Measurements from ENCODE around the gene COBL. TPM values are rescaled to one million over a fixed set of nuclear protein-coding genes. Genes with fewer than 3 reads are reported as not detected.

Gene COBL
- total and polyA plus RNA-seq, 3 experiments from 2014 or later: not detected

DNA sequence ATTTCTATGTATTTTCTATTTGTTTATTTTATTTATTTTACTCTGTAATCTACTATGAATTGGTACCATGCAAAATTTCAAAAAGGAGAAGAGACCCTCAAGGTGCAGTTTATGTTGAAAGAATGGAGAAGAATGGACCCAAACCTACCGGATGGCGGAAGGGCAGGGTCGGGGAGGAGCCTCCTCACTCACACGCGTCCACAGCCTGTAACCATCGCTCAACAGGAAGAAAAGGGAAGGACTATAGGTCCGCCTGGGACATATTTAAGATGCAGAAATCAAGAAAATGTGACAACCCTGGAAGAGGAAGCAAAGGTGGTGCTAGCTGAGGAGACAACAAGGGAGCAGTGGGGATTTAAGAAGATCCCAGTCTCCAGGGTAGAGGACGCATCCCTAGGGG, 158.4 kb downstream of the COBL start:
- Histone ChIP-seq H3K9me3 (ENCODE audit: low read length) (no peaks in the 10 kb centered on the region), H3K4me1 (ENCODE audit: insufficient read depth, low read length) (no peaks in the 10 kb centered on the region), H3K27me3 (ENCODE audit: insufficient read depth, low read length, poor library complexity, severe bottlenecking) (no peaks in the 10 kb centered on the region), H3K36me3 (ENCODE audit: insufficient read depth, low read length) (no peaks in the 10 kb centered on the region), H3K27ac (ENCODE audit: low read depth, low read length) (no peak overlapping the region), H3K4me3 (ENCODE audit: low read length) (no peak overlapping the region)
- Mint-ChIP-seq H3K4me3 (no peak overlapping the region), H3K27me3 (peaks cover 8 to 22% of the 10 kb centered on the region in 2 donors), H3K4me1 (peaks cover 0 to 5% (median 1%) of the 10 kb centered on the region in 3 donors), H3K36me3 (no peaks in the 10 kb centered on the region), H3K27ac (no peak overlapping the region), H3K9me3 (no peaks in the 10 kb centered on the region)
- ChIA-PET CTCF (no interaction called here), POLR2A (no interaction called here)
- no peak for DNase-seq

DNA sequence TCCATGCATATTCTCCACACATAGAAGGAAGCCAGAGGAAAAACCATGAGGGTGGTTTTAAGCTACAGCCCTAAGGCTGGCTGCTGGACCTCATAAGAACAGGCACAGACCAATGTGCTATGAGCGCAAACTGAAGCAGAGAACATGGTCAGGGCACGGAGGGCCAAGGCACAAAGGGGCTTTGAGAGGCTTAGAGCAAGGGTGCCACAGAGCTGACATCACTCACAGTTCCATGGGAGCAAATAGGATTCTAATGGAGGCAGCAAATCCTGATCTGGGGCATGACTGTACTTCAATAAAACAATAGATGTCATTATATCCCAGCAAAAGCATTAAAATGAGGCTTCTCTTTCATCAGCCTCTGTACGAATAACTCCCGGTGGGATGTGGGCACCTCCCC, 162.4 kb downstream of the COBL start:
- no peaks in the 10 kb centered on the region for H3K4me1 Mint-ChIP-seq
- POLR2A ChIA-PET: no interaction called here
- H3K4me3 Mint-ChIP-seq: no peak overlapping the region

DNA sequence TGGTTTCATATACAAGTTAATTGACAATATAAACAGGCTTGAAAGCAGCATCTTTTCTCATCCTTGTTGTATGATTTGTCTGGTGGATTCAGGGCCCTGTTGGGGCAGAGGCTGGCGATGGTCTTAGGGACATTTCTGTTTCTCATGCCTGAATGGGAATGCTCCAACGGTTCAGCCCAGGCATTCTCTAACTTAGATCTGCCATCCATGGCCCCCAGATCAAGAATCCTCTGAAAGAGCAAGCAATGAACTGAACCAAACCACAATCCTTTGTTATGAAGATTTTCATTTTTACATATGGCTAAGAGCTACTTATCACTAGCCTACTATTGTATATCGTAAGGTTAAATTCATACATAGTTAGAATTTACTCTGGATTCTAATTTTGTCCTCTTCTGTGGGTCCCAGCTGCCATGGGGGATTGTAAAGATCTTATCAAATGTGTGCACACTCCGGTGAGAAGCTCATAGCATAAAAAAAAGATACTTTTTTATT, 163.9 kb downstream of the COBL start:
- no peaks in the 10 kb centered on the region for H3K9me3 ChIP-seq (ENCODE audit: low read length)
- POLR2A ChIA-PET: no interaction called here
- no peak overlapping the region for H3K4me3 ChIP-seq (ENCODE audit: low read length)
- no peak overlapping the region for H3K27ac Mint-ChIP-seq
- H3K27ac ChIP-seq (ENCODE audit: low read depth, low read length): no peak overlapping the region
- no peaks in the 10 kb centered on the region for H3K36me3 Mint-ChIP-seq
- CTCF ChIA-PET: interaction anchor here (5.6 kb wide), 1 partner anchor 9 kb away, joined by 40 read pairs; no protein-coding TSS in a partner anchor
- H3K27me3 Mint-ChIP-seq: peaks cover 8 to 23% of the 10 kb centered on the region in 2 donors
- H3K9me3 Mint-ChIP-seq: peaks cover 2 to 13% (median 6%) of the 10 kb centered on the region in 5 donors
- H3K27me3 ChIP-seq (ENCODE audit: insufficient read depth, low read length, poor library complexity, severe bottlenecking): no peaks in the 10 kb centered on the region
- H3K36me3 ChIP-seq (ENCODE audit: insufficient read depth, low read length): no peaks in the 10 kb centered on the region
- H3K4me3 Mint-ChIP-seq: no peak overlapping the region
- H3K4me1 ChIP-seq (ENCODE audit: insufficient read depth, low read length): no peaks in the 10 kb centered on the region
- no peaks in the 10 kb centered on the region for H3K4me1 Mint-ChIP-seq
- no peak for DNase-seq

More for the DNA sequence above, 162.4 kb downstream of the COBL start:
- H3K27me3 Mint-ChIP-seq: peaks cover 8 to 28% of the 10 kb centered on the region in 2 donors
- Histone ChIP-seq H3K36me3 (ENCODE audit: insufficient read depth, low read length) (no peaks in the 10 kb centered on the region), H3K27me3 (ENCODE audit: insufficient read depth, low read length, poor library complexity, severe bottlenecking) (no peaks in the 10 kb centered on the region), H3K4me1 (ENCODE audit: insufficient read depth, low read length) (no peaks in the 10 kb centered on the region), H3K9me3 (ENCODE audit: low read length) (no peaks in the 10 kb centered on the region), H3K27ac (ENCODE audit: low read depth, low read length) (no peak overlapping the region), H3K4me3 (ENCODE audit: low read length) (no peak overlapping the region)
- H3K9me3 Mint-ChIP-seq: peaks cover 0 to under 1% (median 0%) of the 10 kb centered on the region in 5 donors
- H3K36me3 Mint-ChIP-seq: no peaks in the 10 kb centered on the region
- no peak for DNase-seq
- H3K27ac Mint-ChIP-seq: no peak overlapping the region
- CTCF ChIA-PET: interaction anchor here (1.0 to 5.6 kb wide), 2 partner anchors 7 to 24 kb away, joined by 3 to 40 read pairs; no protein-coding TSS in a partner anchor

DNA sequence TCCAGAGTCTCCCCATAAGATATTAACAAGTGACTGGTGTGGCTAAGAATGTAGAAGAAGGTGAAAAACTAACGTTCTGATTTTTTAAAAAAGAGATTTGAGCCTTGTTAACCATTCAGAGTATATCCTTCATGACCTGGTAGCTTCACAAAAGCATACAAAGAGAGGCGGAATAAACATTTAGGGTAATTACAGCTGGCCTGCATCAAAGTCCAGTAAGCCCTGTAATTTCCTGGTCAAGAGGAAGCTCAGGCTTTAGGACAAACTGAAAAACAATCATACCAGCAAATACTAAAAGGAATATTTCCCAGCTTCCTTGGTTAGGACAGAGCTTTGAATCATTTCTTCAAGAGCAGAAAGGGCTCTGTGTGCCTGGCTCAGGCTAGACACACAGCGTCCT, 165.2 kb downstream of the COBL start:
- Histone ChIP-seq H3K27me3 (ENCODE audit: insufficient read depth, low read length, poor library complexity, severe bottlenecking) (no peaks in the 10 kb centered on the region), H3K4me3 (ENCODE audit: low read length) (no peak overlapping the region), H3K4me1 (ENCODE audit: insufficient read depth, low read length) (no peaks in the 10 kb centered on the region), H3K9me3 (ENCODE audit: low read length) (no peaks in the 10 kb centered on the region), H3K27ac (ENCODE audit: low read depth, low read length) (no peak overlapping the region), H3K36me3 (ENCODE audit: insufficient read depth, low read length) (no peaks in the 10 kb centered on the region)
- Mint-ChIP-seq H3K36me3 (no peaks in the 10 kb centered on the region), H3K9me3 (peaks cover 2 to 13% (median 13%) of the 10 kb centered on the region in 5 donors), H3K27ac (no peak overlapping the region), H3K4me3 (no peak overlapping the region), H3K4me1 (no peaks in the 10 kb centered on the region), H3K27me3 (peaks cover 8 to 23% of the 10 kb centered on the region in 2 donors)
- no peak for DNase-seq
- ChIA-PET CTCF (interaction anchor here (5.6 kb wide), 1 partner anchor 10 kb away, joined by 40 read pairs; no protein-coding TSS in a partner anchor), POLR2A (no interaction called here)

DNA sequence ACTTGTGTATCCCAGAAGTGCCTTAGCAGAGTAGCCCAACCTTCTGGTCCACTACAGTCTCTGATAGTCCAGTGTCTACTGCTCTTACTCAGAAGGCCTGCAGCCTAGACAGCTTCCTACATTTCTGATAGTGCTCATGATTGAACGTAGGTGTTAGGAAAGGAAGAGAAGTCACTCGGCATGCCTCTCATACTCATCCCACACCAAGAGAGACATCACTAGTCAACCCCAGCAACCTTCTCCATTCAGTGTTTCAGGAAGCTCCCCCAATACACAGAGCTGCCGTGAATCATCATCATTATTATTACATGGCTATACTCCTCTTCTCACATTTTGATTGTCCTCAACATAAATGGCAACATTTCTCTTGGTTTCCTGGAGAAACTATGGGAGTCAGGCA, 166.4 kb downstream of the COBL start:
- no peak overlapping the region for H3K27ac Mint-ChIP-seq
- H3K27me3 Mint-ChIP-seq: peaks cover 8 to 23% of the 10 kb centered on the region in 2 donors
- DNase-seq: no peak
- Histone ChIP-seq H3K4me1 (ENCODE audit: insufficient read depth, low read length) (no peaks in the 10 kb centered on the region), H3K36me3 (ENCODE audit: insufficient read depth, low read length) (no peaks in the 10 kb centered on the region), H3K4me3 (ENCODE audit: low read length) (no peak overlapping the region), H3K27ac (ENCODE audit: low read depth, low read length) (no peak overlapping the region), H3K9me3 (ENCODE audit: low read length) (no peaks in the 10 kb centered on the region), H3K27me3 (ENCODE audit: insufficient read depth, low read length, poor library complexity, severe bottlenecking) (no peaks in the 10 kb centered on the region)
- H3K4me3 Mint-ChIP-seq: no peak overlapping the region
- POLR2A ChIA-PET: no interaction called here
- no peaks in the 10 kb centered on the region for H3K36me3 Mint-ChIP-seq
- peaks cover 2 to 13% (median 13%) of the 10 kb centered on the region in 5 donors for H3K9me3 Mint-ChIP-seq
- CTCF ChIA-PET: interaction anchor here (5.6 kb wide), 1 partner anchor 11 kb away, joined by 40 read pairs; no protein-coding TSS in a partner anchor
- H3K4me1 Mint-ChIP-seq: no peaks in the 10 kb centered on the region

DNA sequence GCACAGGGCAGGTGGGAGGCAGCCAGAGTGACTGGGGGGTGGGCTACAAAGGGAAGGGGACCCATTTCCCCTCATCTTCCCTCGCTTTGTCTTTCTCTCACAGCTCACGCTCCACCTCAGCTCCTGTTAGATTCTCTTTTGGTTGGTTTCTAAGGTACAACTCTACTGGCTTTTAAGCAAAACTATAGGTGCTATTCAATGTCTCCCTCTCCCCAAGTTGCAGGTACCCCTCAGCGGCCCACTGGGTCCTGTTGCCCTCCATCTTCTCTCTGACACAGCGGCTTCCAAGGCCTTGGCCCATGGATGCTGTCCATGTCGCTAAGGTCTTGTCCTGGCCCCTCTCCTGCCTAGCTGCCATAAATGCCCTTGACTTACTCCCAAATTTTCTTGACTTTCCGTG, 168.4 kb downstream of the COBL start:
- no peak for DNase-seq
- Histone ChIP-seq H3K4me3 (ENCODE audit: low read length) (no peak overlapping the region), H3K9me3 (ENCODE audit: low read length) (no peaks in the 10 kb centered on the region), H3K4me1 (ENCODE audit: insufficient read depth, low read length) (no peaks in the 10 kb centered on the region), H3K36me3 (ENCODE audit: insufficient read depth, low read length) (no peaks in the 10 kb centered on the region), H3K27ac (ENCODE audit: low read depth, low read length) (no peak overlapping the region), H3K27me3 (ENCODE audit: insufficient read depth, low read length, poor library complexity, severe bottlenecking) (no peaks in the 10 kb centered on the region)
- Mint-ChIP-seq H3K9me3 (peaks cover 2 to 13% (median 13%) of the 10 kb centered on the region in 5 donors), H3K27ac (no peak overlapping the region), H3K4me1 (no peaks in the 10 kb centered on the region), H3K4me3 (no peak overlapping the region), H3K27me3 (peaks cover 4 to 23% of the 10 kb centered on the region in 2 donors), H3K36me3 (no peaks in the 10 kb centered on the region)
- POLR2A ChIA-PET: no interaction called here
- CTCF ChIA-PET: no interaction called here

DNA sequence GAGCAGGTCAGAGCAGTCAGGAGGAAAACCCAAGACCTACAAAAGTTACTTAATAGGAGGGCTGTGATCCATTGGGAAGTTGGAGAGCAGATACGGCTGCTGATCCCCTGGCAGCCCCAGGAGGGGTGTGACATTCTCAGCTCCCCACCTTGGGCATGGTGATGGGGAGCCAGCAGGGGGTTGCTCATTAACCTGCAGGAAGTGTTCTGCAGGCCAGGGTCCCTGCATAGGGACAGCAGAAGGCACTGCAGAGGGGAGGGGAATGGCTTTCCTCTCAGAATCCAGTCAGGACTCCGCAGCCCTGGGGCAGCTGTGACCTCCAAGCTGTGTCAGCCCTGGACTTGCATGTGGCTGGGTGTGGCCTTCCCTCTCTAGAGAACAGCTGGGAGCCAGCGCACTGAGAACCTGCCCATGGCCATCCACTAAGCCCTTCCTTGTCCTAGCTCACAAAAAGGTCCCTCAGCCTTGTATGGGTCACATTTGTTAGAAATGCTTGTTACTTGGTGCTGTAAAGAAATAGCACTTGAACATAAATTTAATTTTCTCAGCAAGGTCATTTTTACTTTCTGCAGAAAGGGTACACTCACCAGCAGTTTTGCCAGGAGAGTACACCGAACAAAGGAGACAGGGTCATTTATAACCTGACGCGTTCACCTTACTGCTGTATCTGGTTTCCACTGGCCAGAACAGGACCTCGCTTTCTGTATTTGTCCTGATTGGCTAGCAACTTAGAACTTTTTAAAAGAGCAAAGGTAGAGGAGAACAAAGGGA, 169.6 kb downstream of the COBL start:
- no peaks in the 10 kb centered on the region for H3K27me3 ChIP-seq (ENCODE audit: insufficient read depth, low read length, poor library complexity, severe bottlenecking)
- CTCF ChIA-PET: interaction anchor here (0.8 kb wide), 1 partner anchor 14 kb away, joined by 3 read pairs; no protein-coding TSS in a partner anchor
- Mint-ChIP-seq H3K36me3 (no peaks in the 10 kb centered on the region), H3K27me3 (peaks cover 4 to 27% of the 10 kb centered on the region in 2 donors), H3K27ac (no peak overlapping the region), H3K4me3 (no peak overlapping the region), H3K4me1 (no peaks in the 10 kb centered on the region), H3K9me3 (peaks cover 2 to 13% (median 13%) of the 10 kb centered on the region in 5 donors)
- H3K4me1 ChIP-seq (ENCODE audit: insufficient read depth, low read length): no peaks in the 10 kb centered on the region
- POLR2A ChIA-PET: no interaction called here
- DNase-seq: no peak
- H3K36me3 ChIP-seq (ENCODE audit: insufficient read depth, low read length): no peaks in the 10 kb centered on the region
- H3K9me3 ChIP-seq (ENCODE audit: low read length): no peaks in the 10 kb centered on the region
- no peak overlapping the region for H3K27ac ChIP-seq (ENCODE audit: low read depth, low read length)
- H3K4me3 ChIP-seq (ENCODE audit: low read length): no peak overlapping the region

DNA sequence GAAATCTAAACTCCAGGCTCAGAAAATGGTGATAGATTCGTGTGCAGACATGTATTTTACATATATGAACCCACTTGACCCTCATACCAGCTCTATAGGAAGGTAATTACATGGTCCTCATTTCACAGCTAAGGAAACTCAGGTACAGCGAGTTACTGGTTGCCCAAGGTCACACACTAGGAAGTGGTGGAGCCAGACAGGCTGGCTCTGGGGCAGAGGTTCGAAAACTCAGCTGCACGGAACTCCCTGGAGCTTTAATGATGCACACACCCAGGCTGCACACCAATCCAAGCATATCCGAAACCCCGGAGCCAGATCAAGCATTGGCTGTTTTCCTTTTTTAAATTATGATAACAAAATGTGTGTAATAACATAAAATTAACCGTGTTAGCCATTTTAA, 172.4 kb downstream of the COBL start:
- no peaks in the 10 kb centered on the region for H3K27me3 ChIP-seq (ENCODE audit: insufficient read depth, low read length, poor library complexity, severe bottlenecking)
- no peaks in the 10 kb centered on the region for H3K9me3 ChIP-seq (ENCODE audit: low read length)
- Mint-ChIP-seq H3K27ac (no peak overlapping the region), H3K4me1 (peaks cover 0 to 16% (median 0%) of the 10 kb centered on the region in 3 donors), H3K36me3 (no peaks in the 10 kb centered on the region), H3K9me3 (peaks cover 2 to 13% (median 12%) of the 10 kb centered on the region in 5 donors), H3K4me3 (no peak overlapping the region), H3K27me3 (peaks cover 4 to 17% of the 10 kb centered on the region in 2 donors)
- no peak for DNase-seq
- no peaks in the 10 kb centered on the region for H3K36me3 ChIP-seq (ENCODE audit: insufficient read depth, low read length)
- POLR2A ChIA-PET: no interaction called here
- CTCF ChIA-PET: no interaction called here
- no peaks in the 10 kb centered on the region for H3K4me1 ChIP-seq (ENCODE audit: insufficient read depth, low read length)
- no peak overlapping the region for H3K4me3 ChIP-seq (ENCODE audit: low read length)
- no peak overlapping the region for H3K27ac ChIP-seq (ENCODE audit: low read depth, low read length)
